Measurements from ENCODE around the gene ACSS1. TPM values are rescaled to one million over a fixed set of nuclear protein-coding genes. Genes with fewer than 3 reads are reported as not detected.

Gene ACSS1
- total RNA-seq, 1 donor = 1.4 TPM

- Histone ChIP-seq H3K4me2 (ENCODE audit: insufficient read depth, low read length) (no peak overlapping the region), H3K9me3 (ENCODE audit: low read depth, low read length) (no peaks in the 10 kb centered on the region), H3K27me3 (ENCODE audit: insufficient read depth, low read length) (peaks cover 81% of the 10 kb centered on the region), H3K4me3 (ENCODE audit: insufficient read depth, low read length) (no peak overlapping the region), H3K4me1 (ENCODE audit: insufficient read depth, low read length) (no peaks in the 10 kb centered on the region), H3K79me2 (ENCODE audit: insufficient read depth, low read length) (no peaks in the 10 kb centered on the region), H3K36me3 (ENCODE audit: insufficient read depth, low read length) (no peaks in the 10 kb centered on the region), H4K20me1 (ENCODE audit: insufficient read depth, low read length) (no peaks in the 10 kb centered on the region), H3K27ac (ENCODE audit: low read depth, low read length) (no peak overlapping the region), H2AFZ (ENCODE audit: low read length) (no peak overlapping the region)
- no peak for DNase-seq (ENCODE audit: insufficient read length, low spot score, missing footprints)
- TF ChIP-seq CTCF (IDR thresholded peaks at IDR 0.05; ENCODE audit: extremely low read depth, low read depth, low read length) = no peak
Observed at GRCh38 chr20:25066386-25066785, 8.4 kb upstream of the ACSS1 start.

GRCh38 chr20:25065625-25066338 lies 7.8 kb upstream of the ACSS1 start:
- no peak overlapping the region for H2AFZ ChIP-seq (ENCODE audit: low read length)
- no peak overlapping the region for H3K4me2 ChIP-seq (ENCODE audit: insufficient read depth, low read length)
- H3K27me3 ChIP-seq (ENCODE audit: insufficient read depth, low read length) = peaks cover 82% of the 10 kb centered on the region
- H3K9me3 ChIP-seq (ENCODE audit: low read depth, low read length) = no peaks in the 10 kb centered on the region
- no peaks in the 10 kb centered on the region for H3K4me1 ChIP-seq (ENCODE audit: insufficient read depth, low read length)
- H3K79me2 ChIP-seq (ENCODE audit: insufficient read depth, low read length) = no peaks in the 10 kb centered on the region
- H4K20me1 ChIP-seq (ENCODE audit: insufficient read depth, low read length) = no peaks in the 10 kb centered on the region
- peak; percentile 92 for DNase-seq (ENCODE audit: insufficient read length, low spot score, missing footprints)
- H3K36me3 ChIP-seq (ENCODE audit: insufficient read depth, low read length) = no peaks in the 10 kb centered on the region
- peak; percentile 81 for TF ChIP-seq CTCF (IDR thresholded peaks at IDR 0.05; ENCODE audit: extremely low read depth, low read depth, low read length)
- H3K4me3 ChIP-seq (ENCODE audit: insufficient read depth, low read length) = no peak overlapping the region
- no peak overlapping the region for H3K27ac ChIP-seq (ENCODE audit: low read depth, low read length)

- peak; percentile 37 for DNase-seq (ENCODE audit: insufficient read length, low spot score, missing footprints)
- Histone ChIP-seq H3K36me3 (ENCODE audit: insufficient read depth, low read length) (no peaks in the 10 kb centered on the region), H3K4me3 (ENCODE audit: insufficient read depth, low read length) (no peak overlapping the region), H3K27me3 (ENCODE audit: insufficient read depth, low read length) (peaks cover 82% of the 10 kb centered on the region), H2AFZ (ENCODE audit: low read length) (no peak overlapping the region), H4K20me1 (ENCODE audit: insufficient read depth, low read length) (no peaks in the 10 kb centered on the region), H3K27ac (ENCODE audit: low read depth, low read length) (no peak overlapping the region), H3K79me2 (ENCODE audit: insufficient read depth, low read length) (no peaks in the 10 kb centered on the region), H3K4me1 (ENCODE audit: insufficient read depth, low read length) (no peaks in the 10 kb centered on the region), H3K9me3 (ENCODE audit: low read depth, low read length) (no peaks in the 10 kb centered on the region), H3K4me2 (ENCODE audit: insufficient read depth, low read length) (no peak overlapping the region)
- TF ChIP-seq CTCF (IDR thresholded peaks at IDR 0.05; ENCODE audit: extremely low read depth, low read depth, low read length) = no peak
Observed at GRCh38 chr20:25065072-25065624, 7.2 kb upstream of the ACSS1 start.

GRCh38 chr20:25064561-25065071 lies 6.7 kb upstream of the ACSS1 start:
- no peaks in the 10 kb centered on the region for H4K20me1 ChIP-seq (ENCODE audit: insufficient read depth, low read length)
- H3K9me3 ChIP-seq (ENCODE audit: low read depth, low read length) = no peaks in the 10 kb centered on the region
- DNase-seq (ENCODE audit: insufficient read length, low spot score, missing footprints) = peak; percentile 8
- no peaks in the 10 kb centered on the region for H3K4me1 ChIP-seq (ENCODE audit: insufficient read depth, low read length)
- peaks cover 81% of the 10 kb centered on the region for H3K27me3 ChIP-seq (ENCODE audit: insufficient read depth, low read length)
- no peak overlapping the region for H3K4me2 ChIP-seq (ENCODE audit: insufficient read depth, low read length)
- H2AFZ ChIP-seq (ENCODE audit: low read length) = no peak overlapping the region
- TF ChIP-seq CTCF (IDR thresholded peaks at IDR 0.05; ENCODE audit: extremely low read depth, low read depth, low read length) = no peak
- no peak overlapping the region for H3K4me3 ChIP-seq (ENCODE audit: insufficient read depth, low read length)
- H3K79me2 ChIP-seq (ENCODE audit: insufficient read depth, low read length) = no peaks in the 10 kb centered on the region
- no peak overlapping the region for H3K27ac ChIP-seq (ENCODE audit: low read depth, low read length)
- H3K36me3 ChIP-seq (ENCODE audit: insufficient read depth, low read length) = no peaks in the 10 kb centered on the region
